Parathyroid adenoma (tissue), 2 donors: ENCODE results near the gene C10orf53.

Experiments
- H2AFZ ChIP-seq: fragments of 300-600 bp; sonication (generic); one replicate; pipeline ENCODE4 v1.7.0; 2017; ENCODE audit warnings: antibody characterized with exemption, mild to moderate bottlenecking
- H3K27ac ChIP-seq: fragments of 300-600 bp; sonication (generic); one replicate; pipeline ENCODE4 v1.7.0; 2017
- H3K27me3 ChIP-seq: fragments of 300-600 bp; sonication (generic); one replicate; pipeline ENCODE4 v1.7.0; 2017; ENCODE audit warnings: low read length; ENCODE audit not compliant: control insufficient read depth, insufficient read depth
- H3K36me3 ChIP-seq: fragments of 300-600 bp; sonication (generic); one replicate; pipeline ENCODE4 v1.7.0; 2017; ENCODE audit warnings: low read length; ENCODE audit not compliant: control insufficient read depth, insufficient read depth
- H3K4me1 ChIP-seq: fragments of 300-600 bp; sonication (generic); one replicate; pipeline ENCODE4 v1.7.0; 2017; ENCODE audit warnings: control low read depth
- H3K4me2 ChIP-seq: fragments of 300-600 bp; sonication (generic); one replicate; pipeline ENCODE4 v1.7.0; 2017; ENCODE audit warnings: low read length
- H3K4me3 ChIP-seq: fragments of 300-600 bp; sonication (generic); one replicate; pipeline ENCODE4 v1.7.0; 2017; ENCODE audit warnings: low read depth, low read length
- H3K79me2 ChIP-seq: fragments of 300-600 bp; sonication (generic); one replicate; pipeline ENCODE4 v1.7.0; 2017; ENCODE audit warnings: control low read depth
- H3K9ac ChIP-seq: fragments of 300-600 bp; sonication (generic); one replicate; pipeline ENCODE4 v1.7.0; 2017; ENCODE audit warnings: mild to moderate bottlenecking
- H3K9me3 ChIP-seq: fragments of 300-600 bp; sonication (generic); one replicate; pipeline ENCODE4 v1.7.0; 2017; ENCODE audit warnings: low read length; ENCODE audit not compliant: control insufficient read depth
- CTCF ChIP-seq: fragments of 300-600 bp; sonication (generic); IDR thresholded peaks from one replicate; pipeline ENCODE4 v1.7.0; 2017; ENCODE audit warnings: antibody characterized with exemption, mild to moderate bottlenecking
- donor health status: primary hyperparathyroidism.

C10orf53 gene

GRCh38 chr10:49734676-49735075, 55.2 kb downstream of the C10orf53 start:
- TF ChIP-seq CTCF = no peak
- Histone ChIP-seq H3K36me3 (no peaks in the 10 kb centered on the region), H3K27me3 (no peaks in the 10 kb centered on the region), H3K4me1 (no peaks in the 10 kb centered on the region), H3K79me2 (no peaks in the 10 kb centered on the region), H3K9me3 (no peaks in the 10 kb centered on the region), H2AFZ (no peak overlapping the region), H3K4me2 (no peak overlapping the region), H3K9ac (no peak overlapping the region), H3K4me3 (no peak overlapping the region), H3K27ac (no peak overlapping the region)

DNA sequence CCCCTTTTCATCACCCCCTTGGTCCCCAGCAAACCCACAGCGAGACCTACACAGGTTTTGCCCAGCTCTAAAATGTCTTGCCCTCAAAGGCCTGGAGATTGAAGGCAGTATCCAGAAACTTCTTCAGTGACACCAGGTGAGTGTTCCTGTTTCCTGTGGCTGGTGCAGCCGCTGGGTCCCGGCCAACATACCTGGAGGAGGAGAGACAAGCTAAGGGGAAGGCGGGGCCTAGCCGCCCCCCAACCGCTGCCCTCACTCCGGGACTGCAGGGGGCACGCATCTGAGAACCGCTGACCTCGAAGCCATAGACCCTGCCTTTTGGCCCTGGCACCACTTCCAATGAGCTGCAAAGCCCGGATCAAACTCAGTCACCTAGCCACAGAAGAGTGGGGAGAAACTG, 55.7 kb downstream of the C10orf53 start:
- H2AFZ ChIP-seq = no peak overlapping the region

GRCh38 chr10:49735848-49736563, 56.6 kb downstream of the C10orf53 start:
- no peaks in the 10 kb centered on the region for H3K27me3 ChIP-seq
- no peak overlapping the region for H2AFZ ChIP-seq
- no peak overlapping the region for H3K4me2 ChIP-seq
- H3K36me3 ChIP-seq = no peaks in the 10 kb centered on the region
- H3K9ac ChIP-seq = no peak overlapping the region
- H3K4me3 ChIP-seq = no peak overlapping the region
- no peaks in the 10 kb centered on the region for H3K9me3 ChIP-seq
- no peak for TF ChIP-seq CTCF
- H3K79me2 ChIP-seq = no peaks in the 10 kb centered on the region
- no peaks in the 10 kb centered on the region for H3K4me1 ChIP-seq
- H3K27ac ChIP-seq = no peak overlapping the region

More for the DNA sequence above, 55.7 kb downstream of the C10orf53 start:
- Histone ChIP-seq H3K27me3 (no peaks in the 10 kb centered on the region), H3K27ac (no peak overlapping the region), H3K79me2 (no peaks in the 10 kb centered on the region), H3K4me2 (no peak overlapping the region), H3K4me3 (no peak overlapping the region), H3K4me1 (no peaks in the 10 kb centered on the region), H3K9ac (no peak overlapping the region), H3K36me3 (no peaks in the 10 kb centered on the region), H3K9me3 (no peaks in the 10 kb centered on the region)
- TF ChIP-seq CTCF = no peak

GRCh38 chr10:49736564-49737113, 57.2 kb downstream of the C10orf53 start:
- Histone ChIP-seq H3K4me1 (no peaks in the 10 kb centered on the region), H3K4me3 (no peak overlapping the region), H3K27me3 (no peaks in the 10 kb centered on the region), H3K79me2 (no peaks in the 10 kb centered on the region), H3K4me2 (no peak overlapping the region), H3K9me3 (no peaks in the 10 kb centered on the region), H3K9ac (no peak overlapping the region), H3K27ac (no peak overlapping the region), H2AFZ (no peak overlapping the region), H3K36me3 (no peaks in the 10 kb centered on the region)
- TF ChIP-seq CTCF = no peak
